ENCODE data around the gene PIGQ.

Gene PIGQ

GRCh38 chr16:561413-561794, 8.4 kb upstream of the PIGQ start:
- H3K4me3 ChIP-seq (ENCODE audit: severe bottlenecking) = no peak overlapping the region
- no peaks in the 10 kb centered on the region for H3K4me1 ChIP-seq (ENCODE audit: insufficient read depth, poor library complexity, severe bottlenecking)
- H3K9me3 ChIP-seq (ENCODE audit: severe bottlenecking) = no peaks in the 10 kb centered on the region
- no peak overlapping the region for H3K27ac ChIP-seq (ENCODE audit: poor library complexity, severe bottlenecking)
- peaks cover 35% of the 10 kb centered on the region for H3K27me3 ChIP-seq (ENCODE audit: insufficient read depth, poor library complexity, severe bottlenecking)
- DNase-seq (ENCODE audit: low spot score) (no peak), ATAC-seq (ENCODE audit: low read depth) (no peak)
- no peaks in the 10 kb centered on the region for H3K36me3 ChIP-seq (ENCODE audit: low read depth)
- no peak for TF ChIP-seq CTCF (IDR thresholded peaks at IDR 0.05; ENCODE audit: poor library complexity, severe bottlenecking)

- ATAC-seq (ENCODE audit: low read depth) (no peak), DNase-seq (ENCODE audit: low spot score) (no peak)
- peaks cover 35% of the 10 kb centered on the region for H3K27me3 ChIP-seq (ENCODE audit: insufficient read depth, poor library complexity, severe bottlenecking)
- no peak overlapping the region for H3K4me3 ChIP-seq (ENCODE audit: severe bottlenecking)
- peaks cover 5% of the 10 kb centered on the region for H3K4me1 ChIP-seq (ENCODE audit: insufficient read depth, poor library complexity, severe bottlenecking)
- H3K27ac ChIP-seq (ENCODE audit: poor library complexity, severe bottlenecking) = no peak overlapping the region
- no peaks in the 10 kb centered on the region for H3K9me3 ChIP-seq (ENCODE audit: severe bottlenecking)
- TF ChIP-seq CTCF (IDR thresholded peaks at IDR 0.05; ENCODE audit: poor library complexity, severe bottlenecking) = no peak
- H3K36me3 ChIP-seq (ENCODE audit: low read depth) = no peaks in the 10 kb centered on the region
These were observed 7.5 kb upstream of the PIGQ start for GRCh38 chr16:561957-562938.

GRCh38 chr16:563072-563644, 6.6 kb upstream of the PIGQ start:
- TF ChIP-seq CTCF (IDR thresholded peaks at IDR 0.05; ENCODE audit: poor library complexity, severe bottlenecking) = no peak
- Histone ChIP-seq H3K27ac (ENCODE audit: poor library complexity, severe bottlenecking) (no peak overlapping the region), H3K4me1 (ENCODE audit: insufficient read depth, poor library complexity, severe bottlenecking) (peaks cover 5% of the 10 kb centered on the region), H3K9me3 (ENCODE audit: severe bottlenecking) (no peaks in the 10 kb centered on the region), H3K4me3 (ENCODE audit: severe bottlenecking) (no peak overlapping the region), H3K27me3 (ENCODE audit: insufficient read depth, poor library complexity, severe bottlenecking) (peaks cover 35% of the 10 kb centered on the region), H3K36me3 (ENCODE audit: low read depth) (no peaks in the 10 kb centered on the region)
- no peak for DNase-seq (ENCODE audit: low spot score)
- no peak for ATAC-seq (ENCODE audit: low read depth)

- no peaks in the 10 kb centered on the region for H3K36me3 ChIP-seq (ENCODE audit: low read depth)
- TF ChIP-seq CTCF (IDR thresholded peaks at IDR 0.05; ENCODE audit: poor library complexity, severe bottlenecking) = no peak
- H3K27me3 ChIP-seq (ENCODE audit: insufficient read depth, poor library complexity, severe bottlenecking) = peaks cover 18% of the 10 kb centered on the region
- ATAC-seq (ENCODE audit: low read depth) = no peak
- no peak overlapping the region for H3K27ac ChIP-seq (ENCODE audit: poor library complexity, severe bottlenecking)
- H3K4me3 ChIP-seq (ENCODE audit: severe bottlenecking) = no peak overlapping the region
- DNase-seq (ENCODE audit: low spot score) = no peak
- H3K9me3 ChIP-seq (ENCODE audit: severe bottlenecking) = no peaks in the 10 kb centered on the region
- H3K4me1 ChIP-seq (ENCODE audit: insufficient read depth, poor library complexity, severe bottlenecking) = peaks cover 11% of the 10 kb centered on the region
These were observed 4.9 kb upstream of the PIGQ start for GRCh38 chr16:564690-565418.
